SK-N-MC (cell line): ENCODE data around the gene DNER.

Experiments
- EZH2 ChIP-seq: fragments of 200-600 bp; sonication (generic); IDR thresholded peaks from one replicate; pipeline ENCODE4 v1.6.1; 2017; ENCODE audit warnings: antibody characterized with exemption
- POLR2AphosphoS5 ChIP-seq: IDR thresholded peaks from 2 replicates; pipeline ENCODE4 v1.6.1; 2012; ENCODE audit warnings: mild to moderate bottlenecking, low read depth, low read length, borderline replicate concordance

DNA sequence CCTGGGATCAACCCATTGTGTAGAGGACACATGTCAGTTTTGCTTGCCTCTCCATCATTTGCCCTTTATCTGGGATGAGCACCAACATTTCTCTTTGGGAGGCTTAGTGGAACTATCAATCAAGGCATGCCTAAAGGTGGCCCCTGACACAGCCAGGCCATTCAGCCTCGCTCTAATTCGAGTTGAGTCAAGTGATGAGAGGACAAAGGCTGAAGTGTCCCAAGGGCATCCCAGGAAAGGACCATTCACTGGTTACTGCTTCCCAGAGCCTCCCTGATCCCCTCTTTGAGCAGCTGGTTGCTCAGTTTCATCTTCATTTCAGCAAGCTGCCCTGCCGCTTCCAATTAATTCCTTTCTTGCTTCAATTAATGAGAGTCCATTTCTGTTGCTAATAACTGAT is 63.5 kb downstream of the DNER start:
- TF ChIP-seq EZH2 (no peak), POLR2AphosphoS5 (no peak)
